Duodenal mucosa (tissue), 2 donors: ENCODE data around the gene CYB5RL.

Experiments
- H3K27ac ChIP-seq: one replicate; pipeline ENCODE4 v1.7.0; 2013; ENCODE audit warnings: low read depth, low read length
- H3K27me3 ChIP-seq, 2 donors: one replicate each; pipeline ENCODE4 v1.7.0; 2013; ENCODE audit warnings: low read length in 2 of 2, control low read depth in 1 of 2; ENCODE audit not compliant: insufficient read depth in 2 of 2, control insufficient read depth in 1 of 2
- H3K36me3 ChIP-seq, 2 donors: one replicate each; pipeline ENCODE4 v1.7.0; 2013; ENCODE audit warnings: low read length in 2 of 2, control low read depth in 1 of 2; ENCODE audit not compliant: insufficient read depth in 2 of 2, control insufficient read depth in 1 of 2
- H3K4me1 ChIP-seq, 2 donors: one replicate each; pipeline ENCODE4 v1.7.0; 2013; ENCODE audit warnings: low read length in 2 of 2, control low read depth in 1 of 2; ENCODE audit not compliant: insufficient read depth in 2 of 2, control insufficient read depth in 1 of 2
- H3K4me3 ChIP-seq, 2 donors: one replicate each; pipeline ENCODE4 v1.7.0; 2013; ENCODE audit warnings: low read length in 2 of 2, low read depth in 1 of 2
- H3K9ac ChIP-seq, 2 donors: one replicate each; pipeline ENCODE4 v1.7.0; 2013; ENCODE audit warnings: low read length in 2 of 2, low read depth in 1 of 2
- H3K9me3 ChIP-seq, 2 donors: one replicate each; pipeline ENCODE4 v1.7.0; 2013; ENCODE audit warnings: low read length in 2 of 2, control low read depth in 1 of 2; ENCODE audit not compliant: control insufficient read depth in 1 of 2

CYB5RL gene

DNA sequence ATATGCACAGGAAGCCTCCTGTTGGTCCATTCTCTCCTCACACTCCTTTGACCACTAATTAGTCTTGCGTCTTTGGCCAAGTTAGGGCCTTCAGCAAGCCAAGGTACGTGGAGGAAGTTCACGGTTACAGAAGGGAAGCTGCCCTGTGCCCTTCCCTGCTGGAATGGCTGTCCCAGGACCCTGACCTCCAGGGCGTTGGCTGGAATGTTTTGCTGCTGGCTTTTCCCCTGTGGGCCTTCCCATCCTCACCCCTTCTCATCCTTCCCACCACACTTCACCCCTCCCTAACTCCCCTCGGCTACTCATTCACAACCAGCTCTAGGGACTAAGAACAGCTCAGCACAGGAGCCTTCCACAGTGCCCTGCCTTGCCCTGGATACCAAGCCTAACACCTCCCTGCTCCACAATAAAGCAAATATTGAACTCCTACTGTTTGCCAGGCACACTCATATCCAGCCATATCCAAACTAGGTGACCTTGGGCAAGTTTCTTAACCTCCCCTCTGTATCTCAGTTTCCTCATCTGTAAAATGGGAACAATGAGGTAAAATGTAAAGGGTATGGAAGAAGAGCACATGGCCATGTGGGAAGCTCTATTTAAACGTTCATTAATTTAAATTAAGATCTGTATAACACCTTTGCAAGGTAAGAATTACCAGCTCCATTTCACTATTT is 38.2 kb downstream of the CYB5RL start:
- no peak overlapping the region for H3K27ac ChIP-seq
- no peaks in the 10 kb centered on the region for H3K27me3 ChIP-seq
- H3K4me1 ChIP-seq: peaks cover 19 to 34% of the 10 kb centered on the region in 2 donors
- no peaks in the 10 kb centered on the region for H3K36me3 ChIP-seq
- H3K4me3 ChIP-seq: no peak overlapping the region
- H3K9me3 ChIP-seq: no peaks in the 10 kb centered on the region
- H3K9ac ChIP-seq: no peak overlapping the region

DNA sequence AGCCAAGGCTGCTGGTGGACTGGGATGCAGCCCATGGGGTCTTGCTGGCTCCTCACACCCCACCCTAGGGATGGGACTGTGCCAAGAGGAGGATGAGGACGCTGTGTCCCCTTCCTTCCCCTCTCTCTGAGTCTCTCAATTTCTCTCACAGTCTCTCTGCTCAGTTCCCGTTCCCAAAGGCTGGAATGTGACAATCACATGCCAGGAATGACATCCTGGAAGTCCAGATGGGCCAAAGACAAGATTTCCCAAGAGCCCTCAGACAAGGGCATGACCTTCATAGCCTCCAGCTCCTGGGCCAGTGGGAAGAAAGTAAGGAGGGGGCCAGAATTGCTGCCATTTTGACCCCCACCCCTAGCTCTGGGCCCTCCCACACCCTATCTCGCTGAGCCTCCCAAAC is 39.5 kb downstream of the CYB5RL start:
- Histone ChIP-seq H3K9me3 (no peaks in the 10 kb centered on the region), H3K27me3 (no peaks in the 10 kb centered on the region), H3K27ac (no peak overlapping the region), H3K36me3 (no peaks in the 10 kb centered on the region), H3K9ac (no peak overlapping the region), H3K4me1 (peaks cover 19 to 34% of the 10 kb centered on the region in 2 donors), H3K4me3 (no peak overlapping the region)

DNA sequence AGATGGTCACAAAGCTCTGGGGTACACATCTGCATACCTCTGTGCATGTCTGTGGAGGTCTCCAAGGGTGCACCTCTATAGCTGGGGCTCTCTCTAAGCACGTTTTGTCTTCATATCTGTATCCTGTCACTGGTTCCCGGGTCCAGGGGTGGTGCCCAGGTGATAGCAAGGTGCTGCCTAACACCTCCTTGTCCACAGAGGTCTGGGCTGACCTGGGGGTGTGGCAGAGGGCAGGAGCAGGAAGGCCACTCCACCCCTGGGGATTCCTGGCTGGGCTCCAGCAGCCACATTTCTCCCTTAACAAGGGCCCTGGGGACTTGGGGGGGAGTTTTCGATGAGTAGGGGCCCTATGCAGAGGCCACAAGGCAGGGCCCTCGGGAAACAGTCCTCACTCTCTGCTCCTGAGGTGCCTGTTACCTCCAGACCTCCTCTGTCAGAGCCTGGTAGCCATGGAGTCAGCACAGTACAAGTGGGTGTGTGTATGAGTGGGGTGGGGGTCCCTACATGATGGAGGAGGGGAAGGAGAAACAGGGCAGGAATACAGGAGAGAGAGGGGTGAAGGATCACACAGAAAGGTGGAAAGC is 40.0 kb downstream of the CYB5RL start:
- Histone ChIP-seq H3K4me3 (no peak overlapping the region), H3K36me3 (no peaks in the 10 kb centered on the region), H3K9ac (no peak overlapping the region), H3K4me1 (peaks cover 19 to 34% of the 10 kb centered on the region in 2 donors), H3K27ac (no peak overlapping the region), H3K27me3 (no peaks in the 10 kb centered on the region), H3K9me3 (no peaks in the 10 kb centered on the region)

DNA sequence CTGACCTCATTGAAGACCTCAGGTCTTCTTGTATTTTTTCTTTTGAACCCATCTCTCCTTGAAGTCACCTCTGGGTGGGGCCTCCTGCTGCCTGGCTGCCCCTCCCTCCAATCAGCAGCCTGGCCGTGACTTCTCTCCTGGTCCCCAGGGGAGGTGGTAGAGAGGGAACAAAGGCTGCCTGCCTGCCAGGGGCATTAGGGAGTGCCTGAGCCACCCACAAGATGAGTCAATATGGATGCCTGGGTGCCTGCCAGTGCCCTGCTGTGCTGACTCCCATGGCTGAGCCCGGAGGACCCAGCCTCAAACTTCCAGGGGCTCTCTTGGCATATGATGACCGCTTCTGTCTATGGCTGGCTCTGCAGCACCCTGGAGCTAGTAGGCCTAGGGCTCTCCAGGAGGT is 41.8 kb downstream of the CYB5RL start:
- H3K4me1 ChIP-seq: peaks cover 17 to 30% of the 10 kb centered on the region in 2 donors
- H3K9ac ChIP-seq: no peak overlapping the region
- no peaks in the 10 kb centered on the region for H3K36me3 ChIP-seq
- no peak overlapping the region for H3K27ac ChIP-seq
- no peaks in the 10 kb centered on the region for H3K27me3 ChIP-seq
- H3K9me3 ChIP-seq: no peaks in the 10 kb centered on the region
- no peak overlapping the region for H3K4me3 ChIP-seq

DNA sequence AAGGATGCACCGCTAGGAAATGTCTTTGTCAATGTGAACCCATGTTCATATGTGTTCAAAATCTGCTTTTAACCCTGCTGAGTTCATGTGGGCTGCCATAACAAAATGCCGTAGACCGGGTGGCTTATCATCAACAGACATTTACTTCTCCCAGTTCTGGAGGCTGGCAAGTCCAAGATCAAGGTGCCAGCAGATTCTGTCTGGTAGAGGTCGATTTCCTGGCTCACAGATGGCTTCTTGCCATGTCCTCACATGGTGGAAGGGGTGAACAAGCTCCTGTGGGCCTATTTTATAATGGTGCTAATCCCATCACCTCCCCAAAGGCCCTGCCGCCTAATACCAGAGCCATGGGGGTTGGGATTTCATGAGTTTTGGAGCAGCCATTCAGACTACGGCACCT is 42.4 kb downstream of the CYB5RL start:
- no peaks in the 10 kb centered on the region for H3K9me3 ChIP-seq
- H3K9ac ChIP-seq: no peak overlapping the region
- H3K4me1 ChIP-seq: peaks cover 14 to 29% of the 10 kb centered on the region in 2 donors
- no peaks in the 10 kb centered on the region for H3K27me3 ChIP-seq
- H3K4me3 ChIP-seq: no peak overlapping the region
- H3K36me3 ChIP-seq: no peaks in the 10 kb centered on the region
- no peak overlapping the region for H3K27ac ChIP-seq

DNA sequence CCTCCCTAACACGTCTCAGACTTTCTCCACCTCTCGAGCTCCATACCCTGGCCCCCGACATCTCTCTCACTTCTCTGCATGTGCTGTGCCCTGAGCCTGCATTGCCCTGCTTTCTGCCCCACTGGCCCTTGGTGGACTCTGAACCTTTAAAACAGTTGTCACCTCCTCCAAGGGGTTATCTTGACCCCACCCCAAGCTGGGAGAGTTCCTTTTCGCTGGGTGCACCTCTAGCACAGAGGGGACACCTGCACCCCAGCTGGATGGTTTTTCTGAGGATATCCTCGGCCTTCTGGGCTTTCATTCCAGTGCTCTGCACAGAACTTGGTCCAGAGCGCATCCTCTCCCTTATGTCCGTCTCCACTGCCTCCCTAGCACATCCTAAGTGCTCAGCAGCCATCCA is 42.8 kb downstream of the CYB5RL start:
- no peaks in the 10 kb centered on the region for H3K36me3 ChIP-seq
- peaks cover 14 to 29% of the 10 kb centered on the region in 2 donors for H3K4me1 ChIP-seq
- no peak overlapping the region for H3K4me3 ChIP-seq
- H3K9me3 ChIP-seq: no peaks in the 10 kb centered on the region
- no peak overlapping the region for H3K27ac ChIP-seq
- no peak overlapping the region for H3K9ac ChIP-seq
- H3K27me3 ChIP-seq: no peaks in the 10 kb centered on the region

DNA sequence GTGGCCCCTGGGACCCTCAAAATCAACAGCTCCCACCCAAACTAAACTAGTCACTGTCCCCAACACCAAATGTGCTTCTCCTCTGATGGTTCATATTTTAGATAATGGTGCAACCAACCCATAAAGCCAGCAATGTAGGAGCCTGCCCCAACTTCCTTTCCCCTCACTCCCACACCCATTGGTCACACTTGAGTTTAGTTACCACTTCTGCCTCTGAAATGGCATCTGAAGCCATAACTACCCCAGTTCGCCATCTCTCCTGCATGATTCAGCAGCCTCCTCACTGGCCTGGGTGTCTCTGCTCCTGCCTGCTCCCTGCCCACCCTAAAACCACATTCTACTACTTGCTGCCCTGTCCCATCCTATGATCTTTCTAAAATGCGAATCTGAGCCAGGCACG is 43.6 kb downstream of the CYB5RL start:
- no peak overlapping the region for H3K4me3 ChIP-seq
- no peak overlapping the region for H3K9ac ChIP-seq

DNA sequence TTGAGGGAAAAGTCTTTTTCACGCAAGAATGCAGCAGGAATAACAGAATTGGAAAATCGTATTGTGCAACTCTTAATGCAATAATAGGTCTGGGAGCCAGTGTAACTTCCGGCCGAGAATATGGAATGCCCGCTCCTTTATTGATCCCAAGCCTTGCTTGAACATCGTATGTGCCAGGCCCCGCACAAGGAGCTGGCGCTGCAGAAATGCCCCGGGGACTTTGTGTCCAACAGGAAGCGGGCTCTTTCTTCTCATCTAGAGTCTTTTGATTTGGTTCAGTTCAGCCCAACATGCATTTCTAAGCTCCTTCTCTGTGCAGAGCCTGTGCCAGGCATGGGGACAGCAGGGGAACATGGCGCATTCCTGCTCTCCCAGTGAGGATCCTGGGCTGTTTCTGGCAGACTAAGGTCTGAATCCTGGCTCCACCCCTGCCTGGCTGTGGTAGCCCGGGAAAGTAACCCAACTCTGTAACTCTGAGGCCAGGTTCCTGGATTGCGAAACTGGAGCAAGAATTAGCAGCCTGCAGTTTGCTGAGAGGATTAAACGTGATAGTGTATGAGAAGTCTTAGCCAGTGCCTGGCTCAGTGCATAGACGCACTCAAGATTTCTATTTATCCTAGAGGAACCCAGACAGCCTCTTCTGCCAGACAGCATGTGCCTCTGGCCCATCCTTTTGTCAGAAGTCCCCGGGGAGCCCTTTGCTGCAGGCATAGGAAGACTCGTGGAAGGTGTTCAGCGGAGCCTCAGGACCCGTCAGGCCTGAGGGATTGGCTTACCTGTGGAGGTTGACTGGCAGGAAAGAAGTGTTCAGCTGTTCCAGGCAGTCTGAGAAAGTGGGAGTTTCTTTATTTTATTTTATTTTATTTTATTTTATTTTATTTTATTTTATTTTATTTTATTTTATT is 46.0 kb downstream of the CYB5RL start:
- peaks cover 8 to 22% of the 10 kb centered on the region in 2 donors for H3K4me1 ChIP-seq
- H3K27me3 ChIP-seq: no peaks in the 10 kb centered on the region
- no peaks in the 10 kb centered on the region for H3K9me3 ChIP-seq
- no peak overlapping the region for H3K9ac ChIP-seq
- no peaks in the 10 kb centered on the region for H3K36me3 ChIP-seq
- no peak overlapping the region for H3K4me3 ChIP-seq
- no peak overlapping the region for H3K27ac ChIP-seq

More for the DNA sequence above, 43.6 kb downstream of the CYB5RL start:
- Histone ChIP-seq H3K27me3 (no peaks in the 10 kb centered on the region), H3K27ac (no peak overlapping the region), H3K4me1 (peaks cover 8 to 23% of the 10 kb centered on the region in 2 donors), H3K9me3 (no peaks in the 10 kb centered on the region), H3K36me3 (no peaks in the 10 kb centered on the region)

DNA sequence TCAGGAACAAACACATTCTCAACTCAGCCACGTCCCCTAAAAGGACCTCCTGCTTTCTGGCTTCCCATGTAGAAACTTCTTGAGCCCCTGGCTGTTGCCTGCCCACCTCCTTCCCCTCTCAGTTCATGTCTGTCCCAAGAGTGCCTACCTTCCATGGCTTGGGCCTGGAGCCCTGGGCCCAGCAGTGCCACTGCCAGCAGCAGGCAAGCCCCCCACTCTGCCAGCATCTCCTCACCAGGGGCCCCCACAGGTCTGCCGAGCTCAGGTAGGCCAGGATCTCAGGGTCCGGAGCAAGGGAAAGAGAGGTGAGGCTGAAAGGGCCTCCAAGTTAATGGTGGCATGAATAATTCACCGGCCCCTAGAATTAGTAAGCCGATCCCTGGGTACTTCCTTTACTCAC is 47.1 kb downstream of the CYB5RL start, which contains the start of gene CDCP2:
Gene CDCP2 (minus strand): TSS at position 305 of the 400 bp plus-strand sequence. CDS start 78 bp downstream, at position 227.
- Histone ChIP-seq H3K27me3 (no peaks in the 10 kb centered on the region), H3K36me3 (no peaks in the 10 kb centered on the region), H3K9ac (no peak within 1 kb of the TSS), H3K4me3 (no peak within 1 kb of the TSS), H3K9me3 (no peaks in the 10 kb centered on the region), H3K27ac (no peak within 1 kb of the TSS), H3K4me1 (peaks cover 8 to 18% of the 10 kb centered on the region in 2 donors)

DNA sequence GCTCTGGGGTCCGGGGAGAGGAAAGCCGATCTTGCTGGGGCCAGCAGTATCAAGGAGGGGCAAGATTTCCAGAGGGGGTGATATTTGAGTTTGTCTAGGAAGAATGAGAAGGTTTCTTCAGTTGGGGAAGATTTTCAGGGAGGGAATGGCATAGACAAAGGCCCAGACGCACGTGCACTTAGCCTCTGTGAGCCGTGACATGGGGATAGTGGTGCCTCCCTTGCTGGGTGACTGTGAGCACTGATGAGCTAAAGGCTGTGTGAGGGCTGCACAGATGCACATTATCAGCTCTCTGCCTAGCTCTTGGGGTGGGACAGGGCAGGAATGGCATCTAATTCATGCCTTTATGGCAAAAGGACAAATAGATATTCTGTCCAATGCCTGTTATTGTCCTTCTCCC is 48.8 kb downstream of the CYB5RL start:
- Histone ChIP-seq H3K4me3 (no peak overlapping the region), H3K4me1 (peaks cover 8 to 10% of the 10 kb centered on the region in 2 donors), H3K27me3 (no peaks in the 10 kb centered on the region), H3K27ac (no peak overlapping the region), H3K9me3 (no peaks in the 10 kb centered on the region), H3K9ac (no peak overlapping the region), H3K36me3 (no peaks in the 10 kb centered on the region)
